Effector memory CD4-positive, alpha-beta T cell (primary cell): Measurements from ENCODE around the gene DSCAML1.

ENCODE experiments used
- DNase-seq, 3 donors: peaks; one replicate each; pipeline ENCODE4 v3.0.0-alpha.2; 2020
- H3K27ac ChIP-seq: 2 replicates; pipeline ENCODE4 v1.7.0; 2013; ENCODE audit warnings: mild to moderate bottlenecking, low read length, moderate library complexity; ENCODE audit not compliant: insufficient read depth, poor library complexity, severe bottlenecking
- H3K27me3 ChIP-seq: replicated peaks from 2 replicates; pipeline ENCODE4 v1.7.0; 2013; ENCODE audit warnings: mild to moderate bottlenecking, low read length; ENCODE audit not compliant: insufficient read depth, control insufficient read depth, poor library complexity, severe bottlenecking
- H3K36me3 ChIP-seq: 2 replicates; pipeline ENCODE4 v1.7.0; 2013; ENCODE audit warnings: mild to moderate bottlenecking, low read length, moderate library complexity; ENCODE audit not compliant: control insufficient read depth, insufficient read depth
- H3K4me1 ChIP-seq: 2 replicates; pipeline ENCODE4 v1.7.0; 2013; ENCODE audit warnings: low read length, mild to moderate bottlenecking; ENCODE audit not compliant: control insufficient read depth, insufficient read depth, poor library complexity, severe bottlenecking
- H3K4me3 ChIP-seq: 2 replicates; pipeline ENCODE4 v1.7.0; 2013; ENCODE audit warnings: low read length, low read depth, mild to moderate bottlenecking; ENCODE audit not compliant: insufficient read depth, poor library complexity, severe bottlenecking
- H3K9me3 ChIP-seq: 2 replicates; pipeline ENCODE4 v1.7.0; 2013; ENCODE audit warnings: mild to moderate bottlenecking, low read length, moderate library complexity; ENCODE audit not compliant: control insufficient read depth

Gene DSCAML1

GRCh38 chr11:117673602-117674001, 123.4 kb downstream of the DSCAML1 start:
- DNase-seq: no peak
- no peaks in the 10 kb centered on the region for H3K36me3 ChIP-seq
- no peaks in the 10 kb centered on the region for H3K9me3 ChIP-seq
- peaks cover 3% of the 10 kb centered on the region for H3K4me1 ChIP-seq
- no peak overlapping the region for H3K4me3 ChIP-seq
- no peaks in the 10 kb centered on the region for H3K27me3 ChIP-seq
- no peak overlapping the region for H3K27ac ChIP-seq

- Histone ChIP-seq H3K4me3 (no peak overlapping the region), H3K27ac (no peak overlapping the region), H3K36me3 (no peaks in the 10 kb centered on the region), H3K9me3 (no peaks in the 10 kb centered on the region), H3K4me1 (peaks cover 3% of the 10 kb centered on the region), H3K27me3 (no peaks in the 10 kb centered on the region)
- DNase-seq: no peak
Measured at GRCh38 chr11:117671370-117671769, 125.6 kb downstream of the DSCAML1 start.

- no peak for DNase-seq
- peaks cover 2% of the 10 kb centered on the region for H3K4me1 ChIP-seq
- no peaks in the 10 kb centered on the region for H3K9me3 ChIP-seq
- no peak overlapping the region for H3K27ac ChIP-seq
- H3K27me3 ChIP-seq: no peaks in the 10 kb centered on the region
- H3K36me3 ChIP-seq: no peaks in the 10 kb centered on the region
- H3K4me3 ChIP-seq: no peak overlapping the region
Measured at GRCh38 chr11:117670924-117671323, 126.1 kb downstream of the DSCAML1 start.

- H3K36me3 ChIP-seq: no peaks in the 10 kb centered on the region
Measured at GRCh38 chr11:117670443-117670842, 126.6 kb downstream of the DSCAML1 start.

GRCh38 chr11:117669616-117670015, 127.4 kb downstream of the DSCAML1 start:
- Histone ChIP-seq H3K4me1 (no peaks in the 10 kb centered on the region), H3K9me3 (no peaks in the 10 kb centered on the region), H3K36me3 (no peaks in the 10 kb centered on the region), H3K4me3 (no peak overlapping the region), H3K27me3 (no peaks in the 10 kb centered on the region), H3K27ac (no peak overlapping the region)
- no peak for DNase-seq

More at GRCh38 chr11:117670443-117670842, 126.6 kb downstream of the DSCAML1 start:
- no peaks in the 10 kb centered on the region for H3K9me3 ChIP-seq
- H3K27me3 ChIP-seq: no peaks in the 10 kb centered on the region
- H3K4me3 ChIP-seq: no peak overlapping the region
- no peak overlapping the region for H3K27ac ChIP-seq
- H3K4me1 ChIP-seq: no peaks in the 10 kb centered on the region
- no peak for DNase-seq

- Histone ChIP-seq H3K4me3 (no peak overlapping the region), H3K27ac (no peak overlapping the region), H3K4me1 (no peaks in the 10 kb centered on the region), H3K9me3 (no peaks in the 10 kb centered on the region), H3K27me3 (no peaks in the 10 kb centered on the region), H3K36me3 (no peaks in the 10 kb centered on the region)
- DNase-seq: no peak
Measured at GRCh38 chr11:117669062-117669461, 128.0 kb downstream of the DSCAML1 start.

GRCh38 chr11:117668321-117668751, 128.7 kb downstream of the DSCAML1 start:
- Histone ChIP-seq H3K27ac (no peak overlapping the region), H3K36me3 (no peaks in the 10 kb centered on the region), H3K4me3 (no peak overlapping the region), H3K4me1 (no peaks in the 10 kb centered on the region), H3K27me3 (no peaks in the 10 kb centered on the region), H3K9me3 (no peaks in the 10 kb centered on the region)
- DNase-seq: no peak

GRCh38 chr11:117664897-117665296, 132.1 kb downstream of the DSCAML1 start:
- Histone ChIP-seq H3K27ac (no peak overlapping the region), H3K27me3 (no peaks in the 10 kb centered on the region), H3K36me3 (no peaks in the 10 kb centered on the region), H3K4me3 (no peak overlapping the region), H3K9me3 (no peaks in the 10 kb centered on the region), H3K4me1 (no peaks in the 10 kb centered on the region)
- DNase-seq: no peak

- H3K36me3 ChIP-seq: no peaks in the 10 kb centered on the region
- H3K27ac ChIP-seq: no peak overlapping the region
- DNase-seq: no peak
- no peaks in the 10 kb centered on the region for H3K27me3 ChIP-seq
- H3K4me3 ChIP-seq: no peak overlapping the region
- no peaks in the 10 kb centered on the region for H3K4me1 ChIP-seq
- no peaks in the 10 kb centered on the region for H3K9me3 ChIP-seq
Measured at GRCh38 chr11:117663821-117664220, 133.2 kb downstream of the DSCAML1 start.

- H3K9me3 ChIP-seq: no peaks in the 10 kb centered on the region
- no peaks in the 10 kb centered on the region for H3K27me3 ChIP-seq
- H3K36me3 ChIP-seq: no peaks in the 10 kb centered on the region
- no peak for DNase-seq
- H3K4me3 ChIP-seq: no peak overlapping the region
- H3K4me1 ChIP-seq: no peaks in the 10 kb centered on the region
- no peak overlapping the region for H3K27ac ChIP-seq
Measured at GRCh38 chr11:117663414-117663813, 133.6 kb downstream of the DSCAML1 start.
